ENCODE data around the gene POLD1.

POLD1 gene

GRCh38 chr19:50376166-50377050 is 7.7 kb upstream of the POLD1 start, which contains the start of gene NR1H2:
Gene NR1H2 (plus strand): TSS chr19:50376457. CDS start chr19:50377606, 1,149 bp downstream.
- DNase-seq (ENCODE audit: low spot score): peak; percentile 88
- TF ChIP-seq, protein P1, sequence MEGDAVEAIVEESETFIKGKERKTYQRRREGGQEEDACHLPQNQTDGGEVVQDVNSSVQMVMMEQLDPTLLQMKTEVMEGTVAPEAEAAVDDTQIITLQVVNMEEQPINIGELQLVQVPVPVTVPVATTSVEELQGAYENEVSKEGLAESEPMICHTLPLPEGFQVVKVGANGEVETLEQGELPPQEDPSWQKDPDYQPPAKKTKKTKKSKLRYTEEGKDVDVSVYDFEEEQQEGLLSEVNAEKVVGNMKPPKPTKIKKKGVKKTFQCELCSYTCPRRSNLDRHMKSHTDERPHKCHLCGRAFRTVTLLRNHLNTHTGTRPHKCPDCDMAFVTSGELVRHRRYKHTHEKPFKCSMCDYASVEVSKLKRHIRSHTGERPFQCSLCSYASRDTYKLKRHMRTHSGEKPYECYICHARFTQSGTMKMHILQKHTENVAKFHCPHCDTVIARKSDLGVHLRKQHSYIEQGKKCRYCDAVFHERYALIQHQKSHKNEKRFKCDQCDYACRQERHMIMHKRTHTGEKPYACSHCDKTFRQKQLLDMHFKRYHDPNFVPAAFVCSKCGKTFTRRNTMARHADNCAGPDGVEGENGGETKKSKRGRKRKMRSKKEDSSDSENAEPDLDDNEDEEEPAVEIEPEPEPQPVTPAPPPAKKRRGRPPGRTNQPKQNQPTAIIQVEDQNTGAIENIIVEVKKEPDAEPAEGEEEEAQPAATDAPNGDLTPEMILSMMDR (IDR thresholded peaks at IDR 0.05; ENCODE audit: extremely low read depth, missing control alignments): no peak

- no peak for DNase-seq (ENCODE audit: low spot score)
These were observed 7.1 kb upstream of the POLD1 start for GRCh38 chr19:50377051-50377461.

DNA sequence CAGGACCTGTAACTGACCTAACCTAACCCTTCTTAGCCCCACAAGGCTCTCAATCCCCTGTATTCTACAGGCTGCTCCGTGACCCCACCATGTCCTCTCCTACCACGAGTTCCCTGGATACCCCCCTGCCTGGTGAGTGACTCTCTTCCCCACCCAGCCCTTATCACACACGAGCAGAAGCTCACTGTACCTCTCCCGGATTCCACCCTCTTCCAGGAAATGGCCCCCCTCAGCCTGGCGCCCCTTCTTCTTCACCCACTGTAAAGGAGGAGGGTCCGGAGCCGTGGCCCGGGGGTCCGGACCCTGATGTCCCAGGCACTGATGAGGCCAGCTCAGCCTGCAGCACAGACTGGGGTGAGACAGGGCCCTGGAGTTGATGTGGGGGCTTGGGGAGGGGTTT is 6.6 kb upstream of the POLD1 start:
- TF ChIP-seq, protein P1 (IDR thresholded peaks at IDR 0.05; ENCODE audit: extremely low read depth, missing control alignments): no peak
- no peak for DNase-seq (ENCODE audit: low spot score)

More at GRCh38 chr19:50377051-50377461, 7.1 kb upstream of the POLD1 start:
- TF ChIP-seq, protein P1 (IDR thresholded peaks at IDR 0.05; ENCODE audit: extremely low read depth, missing control alignments): no peak

DNA sequence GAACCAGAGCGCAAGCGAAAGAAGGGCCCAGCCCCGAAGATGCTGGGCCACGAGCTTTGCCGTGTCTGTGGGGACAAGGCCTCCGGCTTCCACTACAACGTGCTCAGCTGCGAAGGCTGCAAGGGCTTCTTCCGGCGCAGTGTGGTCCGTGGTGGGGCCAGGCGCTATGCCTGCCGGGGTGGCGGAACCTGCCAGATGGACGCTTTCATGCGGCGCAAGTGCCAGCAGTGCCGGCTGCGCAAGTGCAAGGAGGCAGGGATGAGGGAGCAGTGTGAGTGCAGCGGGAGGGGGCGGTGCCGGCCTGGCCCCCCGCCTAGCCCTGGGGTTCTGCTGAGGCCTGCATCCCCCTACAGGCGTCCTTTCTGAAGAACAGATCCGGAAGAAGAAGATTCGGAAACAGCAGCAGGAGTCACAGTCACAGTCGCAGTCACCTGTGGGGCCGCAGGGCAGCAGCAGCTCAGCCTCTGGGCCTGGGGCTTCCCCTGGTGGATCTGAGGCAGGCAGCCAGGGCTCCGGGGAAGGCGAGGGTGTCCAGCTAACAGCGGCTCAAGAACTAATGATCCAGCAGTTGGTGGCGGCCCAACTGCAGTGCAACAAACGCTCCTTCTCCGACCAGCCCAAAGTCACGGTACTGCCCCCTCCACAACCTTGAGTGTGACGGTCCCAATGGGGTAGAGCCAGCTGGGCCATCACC is 5.8 kb upstream of the POLD1 start:
- DNase-seq (ENCODE audit: low spot score): no peak
- TF ChIP-seq, protein P1 (IDR thresholded peaks at IDR 0.05; ENCODE audit: extremely low read depth, missing control alignments): no peak

GRCh38 chr19:50378863-50379236 is 5.3 kb upstream of the POLD1 start:
- TF ChIP-seq, protein P1 (IDR thresholded peaks at IDR 0.05; ENCODE audit: extremely low read depth, missing control alignments): no peak
- DNase-seq (ENCODE audit: low spot score): no peak

DNA sequence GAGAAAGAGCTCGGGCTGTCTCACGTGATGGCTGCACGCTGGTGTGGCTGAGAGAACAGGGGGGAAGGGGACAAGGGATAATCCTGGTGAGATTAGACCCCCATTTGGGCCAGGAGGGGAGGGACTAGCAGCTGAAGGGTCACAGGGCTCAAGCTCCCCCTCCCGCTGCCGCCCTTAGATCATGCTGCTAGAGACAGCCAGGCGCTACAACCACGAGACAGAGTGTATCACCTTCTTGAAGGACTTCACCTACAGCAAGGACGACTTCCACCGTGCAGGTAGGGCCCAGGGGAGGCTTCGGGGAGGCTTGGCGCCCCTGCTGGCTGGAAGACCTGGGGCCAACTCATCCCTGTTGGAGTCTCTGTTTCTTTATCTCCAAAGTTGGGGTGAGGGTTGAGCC is 4.5 kb upstream of the POLD1 start:
- no peak for DNase-seq (ENCODE audit: low spot score)
- TF ChIP-seq, protein P1 (IDR thresholded peaks at IDR 0.05; ENCODE audit: extremely low read depth, missing control alignments): no peak

GRCh38 chr19:50380137-50380536 is 4.0 kb upstream of the POLD1 start:
- no peak for DNase-seq (ENCODE audit: low spot score)
- TF ChIP-seq, protein P1 (IDR thresholded peaks at IDR 0.05; ENCODE audit: extremely low read depth, missing control alignments): no peak
